BLaER1 (cell line): ENCODE measurements around the gene STARD6.
A peak's percentile ranks its signal among the peaks of the same experiment; 100 is the strongest.
"Not testable (repeated sequence)": the region's sequence is repeated elsewhere in the genome, so short reads cannot be mapped to it uniquely, and the experiment has no call there.

Experiments
- H3K27ac ChIP-seq: shearing (Covaris generic); formaldehyde crosslinking; 2 replicates; pipeline ENCODE4 v1.8.1; 2022
- H3K27me3 ChIP-seq: shearing (Covaris generic); formaldehyde crosslinking; 2 replicates; pipeline ENCODE4 v1.8.1; 2022
- H3K36me3 ChIP-seq: shearing (Covaris generic); formaldehyde crosslinking; 2 replicates; pipeline ENCODE4 v1.8.1; 2022
- H3K4me1 ChIP-seq: shearing (Covaris generic); formaldehyde crosslinking; 2 replicates; pipeline ENCODE4 v1.8.1; 2022
- H3K4me2 ChIP-seq: shearing (Covaris generic); formaldehyde crosslinking; 2 replicates; pipeline ENCODE4 v1.8.1; 2022
- H3K4me3 ChIP-seq: shearing (Covaris generic); formaldehyde crosslinking; 2 replicates; pipeline ENCODE4 v1.8.1; 2022
- H3K9ac ChIP-seq: shearing (Covaris generic); formaldehyde crosslinking; 2 replicates; pipeline ENCODE4 v1.8.1; 2022
- H3K9me3 ChIP-seq: shearing (Covaris generic); formaldehyde crosslinking; 2 replicates; pipeline ENCODE4 v1.8.1; 2022
- H4K20me1 ChIP-seq: shearing (Covaris generic); formaldehyde crosslinking; 2 replicates; pipeline ENCODE4 v1.8.1; 2022
- Cebpa-rat ChIP-seq: shearing (Covaris generic); IDR thresholded peaks from 2 replicates; pipeline ENCODE4 v1.8.1; 2022

STARD6 gene, protein sequence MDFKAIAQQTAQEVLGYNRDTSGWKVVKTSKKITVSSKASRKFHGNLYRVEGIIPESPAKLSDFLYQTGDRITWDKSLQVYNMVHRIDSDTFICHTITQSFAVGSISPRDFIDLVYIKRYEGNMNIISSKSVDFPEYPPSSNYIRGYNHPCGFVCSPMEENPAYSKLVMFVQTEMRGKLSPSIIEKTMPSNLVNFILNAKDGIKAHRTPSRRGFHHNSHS

DNA sequence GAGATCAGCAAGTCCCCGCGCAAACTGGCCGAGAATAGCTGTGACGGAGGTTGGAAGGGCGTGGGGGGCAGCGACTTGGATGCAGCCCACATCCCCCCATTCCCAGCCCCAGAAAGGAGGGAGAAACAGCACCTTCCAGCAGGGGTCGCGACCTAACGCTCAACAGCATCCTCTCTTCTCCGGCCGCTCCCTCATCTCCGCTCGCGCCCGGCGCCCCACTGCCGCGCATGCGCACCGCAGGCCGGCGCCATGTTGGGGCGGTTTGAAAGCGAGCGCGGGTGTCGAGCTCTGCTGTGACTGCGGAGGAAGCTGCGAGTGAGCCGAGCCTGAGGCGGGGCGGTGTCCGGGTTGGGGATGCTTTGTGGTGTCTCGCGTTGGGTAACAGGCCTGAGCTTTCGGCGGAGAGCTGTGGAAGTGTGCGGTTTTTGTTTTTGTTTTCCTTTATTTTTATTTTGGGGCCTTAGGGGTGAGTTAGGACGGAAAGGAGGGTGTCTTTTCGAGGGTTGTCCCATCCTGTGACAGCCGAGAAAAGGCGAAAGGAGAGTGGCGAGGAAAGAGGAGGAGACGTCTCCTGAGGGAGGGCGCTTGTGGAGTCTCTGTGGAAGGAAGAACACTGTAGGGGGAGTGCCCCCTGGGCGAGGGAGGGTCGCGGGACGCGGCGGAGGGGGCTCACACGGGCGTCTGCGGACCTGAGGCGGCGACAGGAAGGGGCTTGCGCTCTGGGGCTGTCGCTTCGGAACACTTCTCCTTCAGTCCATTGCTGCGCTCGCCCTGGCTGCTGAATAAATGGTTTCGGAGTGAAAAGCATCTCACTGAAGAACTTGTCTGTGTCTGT is at the start of gene STARD6, which contains the start of gene C18orf54:
TSS of gene STARD6 (minus strand) at position 199 of the 835 bp plus-strand sequence. CDS start 3,285 bp downstream, outside the sequence.
TSS of gene C18orf54 (plus strand) at position 247 of the 835 bp plus-strand sequence. CDS start 2,667 bp downstream, outside the sequence.
- TF ChIP-seq Cebpa-rat = no peak
- H3K9ac ChIP-seq = peak within 1 kb of the TSS; percentile 91
- H3K4me1 ChIP-seq = peaks cover 19% of the 10 kb centered on the region
- peak within 1 kb of the TSS; percentile 95 for H3K4me3 ChIP-seq
- peak within 1 kb of the TSS; percentile 88 for H3K27ac ChIP-seq
- H4K20me1 ChIP-seq = no peaks in the 10 kb centered on the region
- peak within 1 kb of the TSS; percentile 77 for H3K4me2 ChIP-seq
- H3K36me3 ChIP-seq = peaks cover 20% of the 10 kb centered on the region
- H3K9me3 ChIP-seq = no peaks in the 10 kb centered on the region
- H3K27me3 ChIP-seq = no peaks in the 10 kb centered on the region

DNA sequence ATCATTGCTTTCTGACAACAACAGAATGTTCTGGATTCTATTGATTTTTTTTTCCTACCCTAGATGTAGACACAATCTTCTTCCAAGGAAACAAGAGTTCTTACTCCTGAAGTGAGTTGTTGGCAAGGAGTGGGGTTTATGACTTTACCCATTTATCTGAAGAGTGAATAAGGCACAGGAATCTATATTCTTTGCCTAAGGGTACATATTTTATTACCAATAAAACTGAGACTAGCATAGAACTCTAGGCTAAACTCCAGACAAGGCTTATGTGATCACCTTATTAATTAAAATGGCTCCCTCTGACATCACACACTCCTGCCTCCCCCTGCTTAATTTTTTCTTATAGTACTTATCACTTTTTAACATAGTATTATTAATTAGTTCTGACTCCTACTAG is 47.6 kb upstream of the STARD6 start:
- no peak overlapping the region for H3K4me3 ChIP-seq
- no peaks in the 10 kb centered on the region for H3K36me3 ChIP-seq
- no peaks in the 10 kb centered on the region for H3K4me1 ChIP-seq
- no peak overlapping the region for H3K27ac ChIP-seq
- no peaks in the 10 kb centered on the region for H3K9me3 ChIP-seq
- H3K9ac ChIP-seq = no peak overlapping the region
- no peaks in the 10 kb centered on the region for H4K20me1 ChIP-seq
- H3K27me3 ChIP-seq = no peaks in the 10 kb centered on the region
- TF ChIP-seq Cebpa-rat = no peak
- H3K4me2 ChIP-seq = no peak overlapping the region

DNA sequence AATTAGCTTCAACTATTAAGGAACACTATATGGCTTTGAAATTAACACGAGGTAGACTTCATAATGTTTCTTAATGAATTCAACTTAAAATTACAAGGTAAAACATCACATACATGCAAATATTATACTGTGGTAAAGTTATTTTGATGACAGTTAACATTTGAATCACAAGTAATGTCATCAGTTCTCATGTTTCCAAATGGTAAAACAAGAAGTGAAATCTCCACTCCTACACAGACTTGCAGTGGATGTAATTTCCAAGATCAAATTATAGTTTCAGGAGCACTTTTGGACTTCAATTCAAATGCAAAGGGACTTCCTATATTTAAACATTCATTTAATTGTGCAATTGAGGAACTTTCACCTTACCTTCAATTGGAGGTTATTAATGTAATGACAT is 39.1 kb upstream of the STARD6 start:
- Histone ChIP-seq H3K27me3 (no peaks in the 10 kb centered on the region), H4K20me1 (no peaks in the 10 kb centered on the region), H3K4me1 (no peaks in the 10 kb centered on the region), H3K4me2 (no peak overlapping the region), H3K9ac (no peak overlapping the region), H3K36me3 (no peaks in the 10 kb centered on the region), H3K27ac (no peak overlapping the region), H3K4me3 (no peak overlapping the region), H3K9me3 (no peaks in the 10 kb centered on the region)
- TF ChIP-seq Cebpa-rat = no peak

DNA sequence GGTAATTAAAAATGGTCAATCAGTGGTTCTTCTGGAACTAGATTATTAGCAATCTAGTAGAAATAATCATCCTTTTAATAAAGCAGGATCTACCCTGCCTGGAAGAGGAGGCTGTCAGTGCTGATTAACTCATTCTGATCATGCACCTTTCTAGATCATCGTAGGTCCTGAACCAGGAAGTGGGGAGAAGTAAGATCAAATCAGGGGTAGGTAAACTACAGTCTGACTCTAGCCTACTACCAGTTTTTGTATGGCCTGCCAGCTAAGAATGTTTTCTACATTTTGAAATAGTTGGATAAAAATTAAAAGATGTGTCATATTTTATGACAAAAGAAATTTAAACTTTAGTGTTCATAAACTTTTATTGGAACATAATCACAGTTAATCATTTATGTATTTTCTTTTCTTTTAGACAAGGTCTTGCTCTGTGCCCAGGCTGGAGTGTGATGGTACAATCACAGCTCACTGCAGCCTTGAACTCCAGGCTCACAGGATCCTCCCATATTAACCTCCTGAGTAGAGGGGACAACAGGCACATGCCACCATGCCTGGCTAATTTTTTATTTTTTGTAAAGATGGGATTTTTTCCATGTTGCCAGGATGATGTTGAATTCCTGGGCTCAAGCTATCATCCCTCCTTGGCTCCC is 36.1 kb upstream of the STARD6 start:
- H3K4me1 ChIP-seq = peaks cover 3% of the 10 kb centered on the region

DNA sequence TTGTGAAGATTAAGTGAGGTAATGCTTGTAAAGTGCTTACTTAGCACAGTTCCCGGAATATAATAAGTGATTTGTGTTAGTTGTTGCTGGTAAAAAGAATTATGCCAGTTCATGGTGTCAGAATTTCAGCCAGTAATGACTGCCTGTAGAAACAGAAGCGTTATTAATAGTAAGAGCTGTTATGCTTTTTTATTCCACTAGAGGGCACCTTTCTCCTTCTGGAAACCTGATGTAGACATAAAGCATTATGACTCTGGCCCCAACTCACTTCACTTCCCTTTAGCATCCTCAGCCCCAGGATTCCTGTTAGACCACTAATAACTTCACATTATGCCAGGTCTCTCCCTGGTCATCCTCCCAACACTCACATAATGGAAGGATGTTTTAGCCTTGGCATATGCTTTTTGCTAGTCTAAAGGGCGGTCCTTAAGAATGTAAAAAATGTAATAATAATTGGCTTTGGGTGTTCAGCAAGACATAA is 34.9 kb upstream of the STARD6 start:
- Histone ChIP-seq H3K27me3 (no peaks in the 10 kb centered on the region), H3K36me3 (no peaks in the 10 kb centered on the region), H3K4me1 (peaks cover 12% of the 10 kb centered on the region), H3K4me2 (no peak overlapping the region), H3K27ac (no peak overlapping the region), H3K9me3 (no peaks in the 10 kb centered on the region), H3K9ac (no peak overlapping the region), H3K4me3 (no peak overlapping the region), H4K20me1 (no peaks in the 10 kb centered on the region)
- TF ChIP-seq Cebpa-rat = no peak

More for the DNA sequence above, 36.1 kb upstream of the STARD6 start:
- Histone ChIP-seq H3K27ac (no peak overlapping the region), H3K36me3 (no peaks in the 10 kb centered on the region), H3K27me3 (no peaks in the 10 kb centered on the region), H3K9me3 (no peaks in the 10 kb centered on the region), H3K4me3 (no peak overlapping the region), H3K9ac (no peak overlapping the region), H3K4me2 (no peak overlapping the region), H4K20me1 (no peaks in the 10 kb centered on the region)
- no peak for TF ChIP-seq Cebpa-rat

DNA sequence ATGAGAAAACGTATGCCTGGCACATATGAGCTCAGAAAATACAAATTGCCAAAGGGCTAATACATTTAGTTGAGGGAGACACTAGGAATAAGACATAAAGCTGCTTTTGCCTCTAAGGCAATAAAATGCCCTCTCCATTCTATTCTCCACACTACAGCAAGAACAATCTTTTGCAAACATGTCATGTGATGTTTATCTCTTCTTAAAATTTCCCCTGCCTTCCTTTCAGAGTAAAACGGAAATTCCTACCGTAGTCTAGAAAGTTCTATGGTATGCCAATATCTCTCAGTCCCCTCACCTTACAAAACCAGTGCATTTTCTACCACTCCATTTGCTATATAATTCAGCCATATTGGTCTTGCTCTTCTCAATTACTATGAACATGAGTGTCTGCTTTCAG is 33.2 kb upstream of the STARD6 start:
- Histone ChIP-seq H3K27me3 (no peaks in the 10 kb centered on the region), H3K9me3 (no peaks in the 10 kb centered on the region), H3K4me1 (peaks cover 12% of the 10 kb centered on the region), H3K4me2 (no peak overlapping the region), H3K9ac (no peak overlapping the region), H4K20me1 (no peaks in the 10 kb centered on the region), H3K27ac (no peak overlapping the region), H3K4me3 (no peak overlapping the region), H3K36me3 (no peaks in the 10 kb centered on the region)
- no peak for TF ChIP-seq Cebpa-rat

DNA sequence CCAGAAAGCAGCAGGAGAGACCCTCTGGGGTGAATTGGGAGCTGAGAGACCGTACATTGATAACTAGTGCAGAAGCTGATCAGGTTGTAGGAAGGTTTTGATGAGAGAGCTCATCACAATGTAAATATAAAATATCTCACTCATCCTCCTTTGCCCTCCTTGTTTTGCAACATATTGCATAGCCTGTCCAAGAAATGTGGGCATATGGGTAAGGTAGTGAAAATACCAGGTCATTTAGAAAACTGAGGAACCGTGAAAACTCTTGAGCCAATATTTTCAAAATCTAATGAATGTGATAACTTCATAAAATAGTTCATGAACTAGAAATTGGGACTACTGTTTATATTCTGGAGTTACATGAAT is 31.5 kb upstream of the STARD6 start:
- Histone ChIP-seq H3K4me2 (peak overlapping the region; percentile 56), H3K4me1 (peaks cover 12% of the 10 kb centered on the region), H3K9ac (no peak overlapping the region), H4K20me1 (no peaks in the 10 kb centered on the region), H3K4me3 (no peak overlapping the region), H3K9me3 (no peaks in the 10 kb centered on the region), H3K36me3 (no peaks in the 10 kb centered on the region), H3K27me3 (no peaks in the 10 kb centered on the region), H3K27ac (no peak overlapping the region)
- no peak for TF ChIP-seq Cebpa-rat

DNA sequence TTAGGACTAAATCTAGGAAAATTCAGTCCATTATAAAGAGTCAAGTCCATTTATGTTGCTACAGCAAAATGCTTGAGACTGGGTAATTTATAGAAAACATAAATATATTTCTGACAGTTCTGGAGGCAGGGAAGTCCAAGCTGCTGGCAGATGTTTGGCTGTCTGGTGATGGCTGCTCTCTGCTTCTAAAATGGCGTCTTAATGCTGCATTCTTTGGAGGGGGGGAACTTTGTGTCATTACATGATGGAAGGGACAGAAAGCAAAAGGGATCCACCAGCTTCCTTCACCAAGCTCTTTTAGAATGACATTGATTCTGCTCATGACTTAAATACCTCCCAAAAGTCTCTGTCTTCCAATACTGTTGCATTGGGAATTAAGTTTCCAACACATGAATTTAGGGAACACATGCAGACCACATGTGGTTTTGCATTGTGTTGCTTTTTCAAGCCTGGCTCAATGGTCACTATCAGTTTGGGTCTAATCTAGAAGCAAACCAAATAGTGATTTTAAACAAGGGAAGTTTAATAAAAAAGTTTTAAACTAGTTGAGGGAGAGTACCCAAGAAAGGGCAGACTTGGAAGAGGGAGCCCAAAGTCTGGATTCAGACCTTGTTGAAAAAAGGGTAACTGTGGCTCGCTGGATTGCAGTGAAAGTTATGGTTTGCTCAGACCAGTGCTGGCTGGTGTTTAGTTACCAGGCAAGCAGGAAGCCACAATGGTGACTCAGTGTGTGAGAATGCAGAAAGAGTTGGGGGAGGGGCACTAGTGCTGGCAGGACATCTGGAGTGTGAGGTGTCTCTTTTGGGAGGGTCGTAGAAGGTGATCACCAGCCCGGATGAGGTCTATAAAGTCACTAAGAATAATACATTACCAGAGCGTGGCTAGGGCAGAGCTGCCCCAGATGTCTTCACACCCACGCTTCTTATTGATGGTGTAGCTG is 30.8 kb upstream of the STARD6 start:
- no peak overlapping the region for H3K9ac ChIP-seq

DNA sequence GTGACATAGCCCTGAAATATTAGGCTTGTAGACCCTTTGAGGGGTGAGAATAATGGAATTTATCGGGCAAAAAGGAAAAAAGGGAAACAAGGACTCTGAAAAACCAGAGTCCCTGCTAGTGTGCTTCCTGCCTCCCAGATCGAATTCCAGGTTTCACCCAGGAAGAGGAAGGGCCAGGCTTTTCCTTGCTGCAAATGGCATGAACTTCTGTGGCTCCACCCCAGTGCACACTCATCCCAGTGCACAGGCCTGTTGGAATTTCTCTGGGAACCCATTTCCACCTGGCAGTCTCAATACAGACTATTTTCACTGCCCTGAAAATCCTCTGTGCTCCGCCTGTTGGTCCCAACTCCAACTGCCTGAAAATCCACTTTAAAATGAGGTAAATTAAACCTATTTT is 30.0 kb upstream of the STARD6 start:
- Histone ChIP-seq H3K27ac (no peak overlapping the region), H3K9ac (no peak overlapping the region)
- TF ChIP-seq Cebpa-rat = no peak

More for the DNA sequence above, 30.8 kb upstream of the STARD6 start:
- no peak for TF ChIP-seq Cebpa-rat
- Histone ChIP-seq H4K20me1 (no peaks in the 10 kb centered on the region), H3K4me3 (no peak overlapping the region), H3K9me3 (no peaks in the 10 kb centered on the region), H3K27me3 (no peaks in the 10 kb centered on the region), H3K27ac (peak overlapping the region; percentile 8; the same call in 1 of the 2 replicates), H3K4me1 (peaks cover 12% of the 10 kb centered on the region), H3K36me3 (no peaks in the 10 kb centered on the region), H3K4me2 (peak overlapping the region; percentile 56)

DNA sequence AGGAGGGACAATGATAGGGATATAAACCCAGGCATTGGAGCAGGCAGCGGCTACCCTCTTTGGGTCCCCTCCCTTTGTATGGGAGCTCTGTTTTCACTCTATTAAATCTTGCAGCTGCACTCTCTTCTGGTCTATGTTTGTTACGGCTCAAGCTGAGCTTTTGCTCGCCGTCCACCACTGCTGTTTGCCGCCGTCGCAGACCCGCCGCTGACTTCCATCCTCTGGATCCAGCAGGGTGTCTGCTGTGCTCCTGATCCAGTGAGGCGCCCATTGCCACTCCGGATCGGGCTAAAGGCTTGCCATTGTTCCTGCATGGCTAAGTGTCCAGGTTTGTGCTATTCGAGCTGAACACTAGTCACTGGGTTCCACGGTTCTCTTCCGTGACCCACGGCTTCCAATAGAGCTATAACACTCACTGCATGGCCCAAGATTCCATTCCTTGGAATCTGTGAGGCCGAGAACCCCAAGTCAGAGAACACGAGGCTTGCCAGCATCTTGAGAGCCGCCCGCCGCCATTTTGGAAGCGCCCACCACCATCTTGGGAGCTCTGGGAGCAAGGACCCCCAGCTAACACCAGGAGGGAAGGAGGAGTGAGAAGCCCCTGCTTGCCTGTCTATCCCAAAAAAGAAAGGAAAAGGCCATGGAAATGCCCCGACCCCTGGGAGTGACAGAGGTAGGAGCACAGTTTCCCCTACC is 29.3 kb upstream of the STARD6 start:
- H3K4me2 ChIP-seq, H3K27ac ChIP-seq, H3K9me3 ChIP-seq: not testable (repeated sequence)

More for the DNA sequence above, 30.0 kb upstream of the STARD6 start:
- no peaks in the 10 kb centered on the region for H3K36me3 ChIP-seq
- H3K4me1 ChIP-seq = peaks cover 12% of the 10 kb centered on the region
- H3K9me3 ChIP-seq = no peaks in the 10 kb centered on the region
- H3K4me2 ChIP-seq = no peak overlapping the region
- H3K4me3 ChIP-seq = no peak overlapping the region
- H3K27me3 ChIP-seq = no peaks in the 10 kb centered on the region
- H4K20me1 ChIP-seq = no peaks in the 10 kb centered on the region

More for the DNA sequence above, 29.3 kb upstream of the STARD6 start:
- H3K4me1 ChIP-seq = peaks cover 12% of the 10 kb centered on the region
- not testable (repeated sequence) for H3K4me3 ChIP-seq, H3K9ac ChIP-seq, H3K36me3 ChIP-seq, H3K27me3 ChIP-seq, H4K20me1 ChIP-seq
